Right atrium auricular region (tissue), 2 donors: ENCODE results near the gene MEGF6. TPM values are rescaled to one million over a fixed set of nuclear protein-coding genes. Genes with fewer than 3 reads are reported as not detected.

ENCODE experiments used
- DNase-seq: peaks from one replicate; pipeline ENCODE4 v3.0.0-alpha.2; 2019; ENCODE audit warnings: low spot score
- H3K27ac ChIP-seq, 2 donors: fragments of 200-600 bp; sonication (generic); 1 replicate in 1 of 2; 2 replicates in 1 of 2; pipeline ENCODE4 v1.5.1; 2016 to 2019
- H3K27me3 ChIP-seq, 2 donors: fragments of 200-600 bp; sonication (generic); one replicate each; pipeline versions ENCODE4 v1.5.1 to v1.6.0; 2017 to 2019
- H3K36me3 ChIP-seq: fragments of 200-600 bp; sonication (generic); one replicate; pipeline ENCODE4 v1.5.1; 2016
- H3K4me1 ChIP-seq, 2 donors: fragments of 200-600 bp; sonication (generic); one replicate each; pipeline versions ENCODE4 v1.5.1 to v1.6.0; 2017 to 2019
- H3K4me3 ChIP-seq, 2 donors: fragments of 200-600 bp; sonication (generic); 1 replicate in 1 of 2; 2 replicates in 1 of 2; pipeline ENCODE4 v1.5.1; 2017 to 2019; ENCODE audit warnings: mild to moderate bottlenecking in 1 of 2, moderate library complexity in 1 of 2
- H3K9me3 ChIP-seq, 2 donors: fragments of 200-600 bp; sonication (generic); one replicate each; pipeline ENCODE4 v1.5.1; 2019
- total RNA-seq, 2 donors: library from RNA; depleted of rRNA; stranded (reverse); fragments of >200 nt; gene quantifications; one replicate each; pipeline ENCODE4 v1.1.0, GENCODE V29; 2016
- TF ChIP-seq, protein P1 (sequence below), 2 donors: fragments of 200-600 bp; sonication (generic); IDR thresholded peaks; one replicate each; pipeline ENCODE4 v1.5.1; 2019; ENCODE audit warnings: antibody characterized with exemption in 2 of 2

The MEGF6 gene
- total RNA-seq, 2 donors from 2014 or later, result 14.9 to 32.6 TPM

GRCh38 chr1:3479511-3480368, 131.6 kb downstream of the MEGF6 start:
- Histone ChIP-seq H3K9me3 (no peaks in the 10 kb centered on the region), H3K27me3 (no peaks in the 10 kb centered on the region), H3K27ac (no peak overlapping the region), H3K4me3 (no peak overlapping the region), H3K4me1 (no peaks in the 10 kb centered on the region), H3K36me3 (no peaks in the 10 kb centered on the region)
- TF ChIP-seq, protein P1, sequence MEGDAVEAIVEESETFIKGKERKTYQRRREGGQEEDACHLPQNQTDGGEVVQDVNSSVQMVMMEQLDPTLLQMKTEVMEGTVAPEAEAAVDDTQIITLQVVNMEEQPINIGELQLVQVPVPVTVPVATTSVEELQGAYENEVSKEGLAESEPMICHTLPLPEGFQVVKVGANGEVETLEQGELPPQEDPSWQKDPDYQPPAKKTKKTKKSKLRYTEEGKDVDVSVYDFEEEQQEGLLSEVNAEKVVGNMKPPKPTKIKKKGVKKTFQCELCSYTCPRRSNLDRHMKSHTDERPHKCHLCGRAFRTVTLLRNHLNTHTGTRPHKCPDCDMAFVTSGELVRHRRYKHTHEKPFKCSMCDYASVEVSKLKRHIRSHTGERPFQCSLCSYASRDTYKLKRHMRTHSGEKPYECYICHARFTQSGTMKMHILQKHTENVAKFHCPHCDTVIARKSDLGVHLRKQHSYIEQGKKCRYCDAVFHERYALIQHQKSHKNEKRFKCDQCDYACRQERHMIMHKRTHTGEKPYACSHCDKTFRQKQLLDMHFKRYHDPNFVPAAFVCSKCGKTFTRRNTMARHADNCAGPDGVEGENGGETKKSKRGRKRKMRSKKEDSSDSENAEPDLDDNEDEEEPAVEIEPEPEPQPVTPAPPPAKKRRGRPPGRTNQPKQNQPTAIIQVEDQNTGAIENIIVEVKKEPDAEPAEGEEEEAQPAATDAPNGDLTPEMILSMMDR (IDR thresholded peaks at IDR 0.05), result no peak
- no peak for DNase-seq

DNA sequence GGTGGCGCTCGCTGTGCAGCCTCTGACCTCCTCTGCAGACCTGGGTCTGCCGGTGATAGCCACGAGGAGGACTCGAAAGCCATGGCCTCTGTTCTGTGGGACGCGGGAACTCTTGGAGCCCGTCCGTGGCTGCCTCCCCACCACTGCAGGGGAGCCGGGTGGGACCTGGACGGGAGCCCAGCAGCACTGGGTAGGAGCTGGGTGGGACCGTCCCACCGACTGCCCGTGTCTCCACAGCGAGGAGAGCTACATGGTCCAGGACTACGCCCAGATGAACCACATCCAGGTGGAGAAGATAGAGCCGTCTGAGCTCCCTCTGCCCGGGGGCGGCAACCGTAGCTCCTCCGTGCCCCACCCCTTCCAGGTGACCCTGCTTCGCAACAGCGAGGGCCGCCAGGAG, 133.1 kb downstream of the MEGF6 start:
- H3K9me3 ChIP-seq, result no peaks in the 10 kb centered on the region
- no peak for DNase-seq
- TF ChIP-seq, protein P1 (IDR thresholded peaks at IDR 0.05), result no peak
- H3K36me3 ChIP-seq, result no peaks in the 10 kb centered on the region
- no peaks in the 10 kb centered on the region for H3K27me3 ChIP-seq
- H3K27ac ChIP-seq, result no peak overlapping the region
- H3K4me3 ChIP-seq, result no peak overlapping the region
- H3K4me1 ChIP-seq, result no peaks in the 10 kb centered on the region

DNA sequence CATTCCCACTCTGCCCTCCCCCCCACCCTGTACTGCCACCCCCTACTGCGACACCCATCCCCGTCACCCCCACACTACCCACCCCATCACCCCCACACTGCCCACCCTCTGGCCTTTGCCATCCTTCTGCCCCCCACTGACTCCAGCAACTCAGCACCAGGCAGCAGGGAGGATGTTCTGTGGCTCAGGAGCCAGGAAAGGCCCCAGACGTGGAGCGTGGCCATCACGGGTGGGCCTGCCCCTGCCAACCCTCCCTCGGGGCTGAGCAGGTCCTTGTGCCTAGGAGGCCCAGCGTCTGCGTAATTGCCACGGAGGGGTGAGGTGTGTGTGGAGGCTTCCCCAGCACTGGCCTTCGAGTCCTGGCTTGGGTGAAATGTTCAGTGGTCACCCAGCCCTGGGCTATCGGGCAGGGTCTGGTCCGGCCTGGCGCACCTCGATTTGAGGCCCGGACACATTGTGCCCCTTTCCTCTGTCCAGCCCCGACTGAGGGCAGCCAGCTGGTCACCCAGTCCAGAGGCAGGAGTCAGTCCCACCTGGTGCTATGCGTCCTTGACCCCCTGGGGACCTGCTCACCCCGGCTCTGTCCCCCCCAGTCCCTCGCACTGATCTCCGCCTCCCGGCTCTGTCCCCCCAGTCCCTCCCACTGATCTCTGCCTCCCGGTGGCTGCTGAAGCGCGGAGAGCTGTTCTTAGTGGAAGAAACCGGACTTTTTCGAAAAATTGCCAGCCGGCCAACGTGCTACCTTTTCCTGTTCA, 133.9 kb downstream of the MEGF6 start:
- no peaks in the 10 kb centered on the region for H3K27me3 ChIP-seq
- no peaks in the 10 kb centered on the region for H3K36me3 ChIP-seq
- no peak overlapping the region for H3K4me3 ChIP-seq
- H3K9me3 ChIP-seq, result no peaks in the 10 kb centered on the region
- H3K4me1 ChIP-seq, result no peaks in the 10 kb centered on the region
- H3K27ac ChIP-seq, result no peak overlapping the region
- no peak for DNase-seq
- TF ChIP-seq, protein P1 (IDR thresholded peaks at IDR 0.05), result no peak

DNA sequence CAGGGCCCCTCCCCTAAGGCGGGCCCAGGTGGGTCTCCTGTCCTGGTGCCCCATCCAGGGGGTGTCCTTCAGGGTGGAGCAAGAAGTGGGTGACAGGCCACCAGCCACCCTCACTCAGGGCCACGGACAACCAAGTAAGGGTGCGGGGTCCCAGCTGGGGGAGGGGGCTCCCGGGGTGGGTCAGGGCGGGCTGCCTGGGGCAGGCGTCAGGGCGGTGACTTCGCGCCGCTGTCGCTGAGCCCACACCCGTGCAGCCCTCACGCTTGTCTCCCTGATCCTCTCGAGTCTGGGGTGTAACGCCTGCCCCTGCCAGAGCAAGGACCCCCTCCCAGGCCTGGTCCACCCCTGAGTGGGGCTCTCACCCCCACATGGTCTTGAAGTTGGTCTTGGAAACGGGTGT, 134.6 kb downstream of the MEGF6 start:
- H3K27ac ChIP-seq, result no peak overlapping the region
- no peaks in the 10 kb centered on the region for H3K9me3 ChIP-seq
- no peaks in the 10 kb centered on the region for H3K27me3 ChIP-seq
- TF ChIP-seq, protein P1 (IDR thresholded peaks at IDR 0.05), result no peak
- peaks cover 0 to 5% of the 10 kb centered on the region in 2 donors for H3K4me1 ChIP-seq
- DNase-seq, result no peak
- no peak overlapping the region for H3K4me3 ChIP-seq
- H3K36me3 ChIP-seq, result no peaks in the 10 kb centered on the region

DNA sequence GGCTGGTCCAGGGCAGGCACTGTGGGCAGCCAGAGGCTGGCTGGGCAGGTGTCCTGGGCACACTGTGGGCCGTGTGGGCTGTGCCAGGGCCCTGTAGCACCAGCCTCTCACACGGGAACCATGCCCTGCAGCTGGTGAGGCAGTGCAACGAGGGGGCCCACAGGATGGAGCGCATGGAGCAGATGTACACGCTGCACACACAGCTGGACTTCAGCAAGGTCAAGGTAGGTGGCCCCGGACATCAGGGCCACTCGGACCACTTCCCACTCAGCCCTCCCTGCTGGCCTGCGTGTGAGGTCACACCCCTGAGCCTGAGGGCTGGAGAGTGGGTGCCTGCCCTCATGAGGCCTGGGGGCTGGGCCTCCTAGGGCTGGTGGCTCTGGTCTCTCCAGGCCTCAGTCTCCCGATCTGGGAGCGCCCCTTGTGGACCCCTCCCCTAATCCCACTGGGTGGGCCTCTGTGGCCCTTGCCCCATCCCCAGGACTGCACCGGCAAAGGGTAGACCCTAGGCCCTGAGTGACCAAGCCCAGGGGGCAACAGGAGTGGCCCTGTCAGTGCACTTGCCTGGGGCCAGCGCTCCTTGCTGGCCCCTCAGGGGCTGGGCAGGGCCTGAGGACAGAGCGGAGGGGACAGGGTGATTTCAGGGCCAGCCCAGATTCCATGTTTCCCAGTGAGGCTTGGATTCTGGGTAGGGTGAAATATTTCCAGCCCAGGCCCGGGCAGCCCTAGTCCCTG, 135.3 kb downstream of the MEGF6 start:
- Histone ChIP-seq H3K9me3 (no peaks in the 10 kb centered on the region), H3K4me1 (peaks cover 0 to 11% of the 10 kb centered on the region in 2 donors), H3K27ac (no peak overlapping the region), H3K36me3 (no peaks in the 10 kb centered on the region), H3K27me3 (no peaks in the 10 kb centered on the region), H3K4me3 (no peak overlapping the region)
- no peak for DNase-seq
- TF ChIP-seq, protein P1 (IDR thresholded peaks at IDR 0.05), result no peak
